Testis (tissue), 2 donors: ENCODE results near the gene ARHGAP26.

Experiments used
- POLR2A ChIP-seq: fragments of 450-650 bp; IDR thresholded peaks from one replicate; pipeline ENCODE4 v1.6.1; 2017; ENCODE audit warnings: antibody characterized with exemption, mild to moderate bottlenecking, moderate library complexity
- TF ChIP-seq, protein P1 (sequence below), 3 experiments: fragments of 450-650 bp in 2 of 3; fragments of 200-600 bp in 1 of 3; sonication (generic) in 1 of 3; IDR thresholded peaks; one replicate each; pipeline ENCODE4 v1.5.1; 2016 to 2019; ENCODE audit warnings: antibody characterized with exemption in 3 of 3, mild to moderate bottlenecking in 2 of 3, moderate library complexity in 1 of 3

DNA sequence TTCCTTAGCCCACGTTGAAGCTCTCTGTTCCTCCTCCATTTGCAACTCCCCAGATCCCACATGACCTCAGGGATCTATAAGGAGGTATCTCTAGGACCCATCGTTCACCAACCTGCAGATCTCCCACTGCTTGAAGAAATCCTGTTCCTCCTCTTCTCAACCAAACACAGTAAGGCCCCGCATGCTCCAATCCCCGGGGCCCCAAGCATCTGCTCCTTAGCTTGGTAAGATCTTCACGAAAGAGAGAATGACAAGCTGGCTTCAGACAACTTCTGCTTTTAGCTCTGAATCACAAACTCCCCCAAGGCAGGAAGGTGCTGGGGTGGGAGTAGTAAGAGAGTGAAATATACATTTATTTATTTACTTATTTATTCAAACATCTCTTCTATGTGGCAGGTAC, 33.0 kb upstream of the ARHGAP26 start:
- TF ChIP-seq, protein P1, sequence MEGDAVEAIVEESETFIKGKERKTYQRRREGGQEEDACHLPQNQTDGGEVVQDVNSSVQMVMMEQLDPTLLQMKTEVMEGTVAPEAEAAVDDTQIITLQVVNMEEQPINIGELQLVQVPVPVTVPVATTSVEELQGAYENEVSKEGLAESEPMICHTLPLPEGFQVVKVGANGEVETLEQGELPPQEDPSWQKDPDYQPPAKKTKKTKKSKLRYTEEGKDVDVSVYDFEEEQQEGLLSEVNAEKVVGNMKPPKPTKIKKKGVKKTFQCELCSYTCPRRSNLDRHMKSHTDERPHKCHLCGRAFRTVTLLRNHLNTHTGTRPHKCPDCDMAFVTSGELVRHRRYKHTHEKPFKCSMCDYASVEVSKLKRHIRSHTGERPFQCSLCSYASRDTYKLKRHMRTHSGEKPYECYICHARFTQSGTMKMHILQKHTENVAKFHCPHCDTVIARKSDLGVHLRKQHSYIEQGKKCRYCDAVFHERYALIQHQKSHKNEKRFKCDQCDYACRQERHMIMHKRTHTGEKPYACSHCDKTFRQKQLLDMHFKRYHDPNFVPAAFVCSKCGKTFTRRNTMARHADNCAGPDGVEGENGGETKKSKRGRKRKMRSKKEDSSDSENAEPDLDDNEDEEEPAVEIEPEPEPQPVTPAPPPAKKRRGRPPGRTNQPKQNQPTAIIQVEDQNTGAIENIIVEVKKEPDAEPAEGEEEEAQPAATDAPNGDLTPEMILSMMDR (IDR thresholded peaks at IDR 0.05), result no peak
- TF ChIP-seq POLR2A, result no peak
